ENCODE measurements around the gene FAM20B.

Gene FAM20B

GRCh38 chr1:179046808-179047635 lies 21.3 kb downstream of the FAM20B start:
- in situ Hi-C loops (cut with MboI; ENCODE audit: low sequenced_read_pairs), result no loop called here

- in situ Hi-C loops (cut with MboI; ENCODE audit: low sequenced_read_pairs), result no loop called here
Measured at GRCh38 chr1:179047636-179047997, 21.9 kb downstream of the FAM20B start.

GRCh38 chr1:179048339-179049124 lies 22.8 kb downstream of the FAM20B start:
- in situ Hi-C loops (cut with MboI; ENCODE audit: low sequenced_read_pairs), result no loop called here

- in situ Hi-C loops (cut with MboI; ENCODE audit: low sequenced_read_pairs), result no loop called here
Measured at GRCh38 chr1:179052776-179053175, 27.1 kb downstream of the FAM20B start.

- in situ Hi-C loops (cut with MboI; ENCODE audit: low sequenced_read_pairs), result no loop called here
Measured at GRCh38 chr1:179053486-179053885, 27.8 kb downstream of the FAM20B start.

GRCh38 chr1:179055937-179056336 lies 30.2 kb downstream of the FAM20B start:
- in situ Hi-C loops (cut with MboI; ENCODE audit: low sequenced_read_pairs), result no loop called here

- in situ Hi-C loops (cut with MboI; ENCODE audit: low sequenced_read_pairs), result no loop called here
Measured at GRCh38 chr1:179058487-179059483, 33.1 kb downstream of the FAM20B start.

GRCh38 chr1:179061360-179062282 lies 35.9 kb downstream of the FAM20B start:
- in situ Hi-C loops (cut with MboI; ENCODE audit: low sequenced_read_pairs), result no loop called here

- in situ Hi-C loops (cut with MboI; ENCODE audit: low sequenced_read_pairs), result no loop called here
Measured at GRCh38 chr1:179066471-179066870, 40.8 kb downstream of the FAM20B start.

- in situ Hi-C loops (cut with MboI; ENCODE audit: low sequenced_read_pairs), result loop anchor here (25.0 kb wide), 2 partner anchors 285 to 735 kb away; partner anchors contain the start of gene AXDND1
Measured at GRCh38 chr1:179077396-179077795, 51.7 kb downstream of the FAM20B start.

GRCh38 chr1:179079113-179079761 lies 53.5 kb downstream of the FAM20B start:
- in situ Hi-C loops (cut with MboI; ENCODE audit: low sequenced_read_pairs), result loop anchor here (25.0 kb wide), 2 partner anchors 283 to 733 kb away; partner anchors contain the start of gene AXDND1

- in situ Hi-C loops (cut with MboI; ENCODE audit: low sequenced_read_pairs), result loop anchor here (25.0 kb wide), 2 partner anchors 281 to 731 kb away; partner anchors contain the start of gene AXDND1
Measured at GRCh38 chr1:179080866-179081686, 55.4 kb downstream of the FAM20B start.

GRCh38 chr1:179081687-179082332 lies 56.1 kb downstream of the FAM20B start, which contains the start of gene TOR3A:
Gene TOR3A, plus strand, starts transcription at chr1:179082070. Its CDS starts 59 bp downstream, at chr1:179082129.
- in situ Hi-C loops (cut with MboI; ENCODE audit: low sequenced_read_pairs), result loop anchor here (25.0 kb wide), 2 partner anchors 280 to 730 kb away; partner anchors contain the start of gene AXDND1

- in situ Hi-C loops (cut with MboI; ENCODE audit: low sequenced_read_pairs), result loop anchor here (25.0 kb wide), 2 partner anchors 280 to 730 kb away; partner anchors contain the start of gene AXDND1
Measured at GRCh38 chr1:179082333-179082998, 56.8 kb downstream of the FAM20B start.

- in situ Hi-C loops (cut with MboI; ENCODE audit: low sequenced_read_pairs), result loop anchor here (25.0 kb wide), 2 partner anchors 279 to 729 kb away; partner anchors contain the start of gene AXDND1
Measured at GRCh38 chr1:179082999-179083335, 57.3 kb downstream of the FAM20B start.

GRCh38 chr1:179083533-179083932 lies 57.8 kb downstream of the FAM20B start:
- in situ Hi-C loops (cut with MboI; ENCODE audit: low sequenced_read_pairs), result loop anchor here (25.0 kb wide), 2 partner anchors 279 to 729 kb away; partner anchors contain the start of gene AXDND1

GRCh38 chr1:179087665-179088064 lies 62.0 kb downstream of the FAM20B start:
- in situ Hi-C loops (cut with MboI; ENCODE audit: low sequenced_read_pairs), result loop anchor here (25.0 kb wide), 2 partner anchors 275 to 725 kb away; partner anchors contain the start of gene AXDND1

Data from HL-60/S4 (cell line).